HG02642 (cell line): Measurements from ENCODE around the gene NCOA3.

Experiments used
- ATAC-seq: cut with Tn5 transposase; IDR thresholded peaks from one replicate; pipeline ENCODE4 v1.9.1; 2021; ENCODE audit warnings: mild to moderate bottlenecking; ENCODE audit not compliant: unreplicated experiment, poor library complexity

Gene NCOA3

GRCh38 chr20:47660983-47661700 is 159.5 kb downstream of the NCOA3 start:
- no peak for ATAC-seq

GRCh38 chr20:47661714-47662113 is 160.0 kb downstream of the NCOA3 start:
- ATAC-seq = no peak

GRCh38 chr20:47662483-47663353 is 161.0 kb downstream of the NCOA3 start:
- no peak for ATAC-seq

- ATAC-seq = no peak
Measured at GRCh38 chr20:47663354-47664067, 161.8 kb downstream of the NCOA3 start.

- ATAC-seq = no peak
Measured at GRCh38 chr20:47664068-47664437, 162.4 kb downstream of the NCOA3 start.

GRCh38 chr20:47664744-47665143 is 163.1 kb downstream of the NCOA3 start:
- no peak for ATAC-seq

GRCh38 chr20:47665221-47665991 is 163.7 kb downstream of the NCOA3 start:
- no peak for ATAC-seq

GRCh38 chr20:47666304-47666703 is 164.6 kb downstream of the NCOA3 start:
- no peak for ATAC-seq

- ATAC-seq = no peak
Measured at GRCh38 chr20:47667086-47667485, 165.4 kb downstream of the NCOA3 start.

- ATAC-seq = no peak
Measured at GRCh38 chr20:47667531-47668312, 166.0 kb downstream of the NCOA3 start.

GRCh38 chr20:47668313-47669151 is 166.8 kb downstream of the NCOA3 start:
- no peak for ATAC-seq

- ATAC-seq = no peak
Measured at GRCh38 chr20:47669152-47669425, 167.4 kb downstream of the NCOA3 start.

- ATAC-seq = no peak
Measured at GRCh38 chr20:47669489-47669888, 167.8 kb downstream of the NCOA3 start.

GRCh38 chr20:47669927-47670890 is 168.5 kb downstream of the NCOA3 start:
- ATAC-seq = no peak

- no peak for ATAC-seq
Measured at GRCh38 chr20:47670913-47671312, 169.2 kb downstream of the NCOA3 start.

- no peak for ATAC-seq
Measured at GRCh38 chr20:47672166-47672565, 170.5 kb downstream of the NCOA3 start.

- ATAC-seq = no peak
Measured at GRCh38 chr20:47672886-47673670, 171.4 kb downstream of the NCOA3 start.
